Measurements from ENCODE around the gene DPM3. TPM values are rescaled to one million over a fixed set of nuclear protein-coding genes. Genes with fewer than 3 reads are reported as not detected.
A peak's percentile ranks its signal among the peaks of the same experiment; 100 is the strongest.

The DPM3 gene
- total RNA-seq, 1 experiment from 2014 or later = 73.5 TPM

GRCh38 chr1:155135415-155136028 is 4.8 kb downstream of the DPM3 start, which contains the start of gene SLC50A1 (continued):
- TF ChIP-seq PRDM15 (CRISPR knock-in tag; IDR thresholded peaks at IDR 0.05) = peak; percentile 80
- TF ChIP-seq HMGA2 (CRISPR knock-in tag; IDR thresholded peaks at IDR 0.05) = no peak
- no peak for TF ChIP-seq ZNF317 (CRISPR knock-in tag; IDR thresholded peaks at IDR 0.05; ENCODE audit: borderline replicate concordance, low read depth)
- 0 out of 2 replicates have a peak, but pooled peaks have one; percentile 29 for TF ChIP-seq ZBTB21 (CRISPR knock-in tag; IDR thresholded peaks at IDR 0.05; ENCODE audit: borderline replicate concordance)
- TF ChIP-seq JAZF1 (CRISPR knock-in tag; IDR thresholded peaks at IDR 0.05) = no peak
- TF ChIP-seq, protein P1, sequence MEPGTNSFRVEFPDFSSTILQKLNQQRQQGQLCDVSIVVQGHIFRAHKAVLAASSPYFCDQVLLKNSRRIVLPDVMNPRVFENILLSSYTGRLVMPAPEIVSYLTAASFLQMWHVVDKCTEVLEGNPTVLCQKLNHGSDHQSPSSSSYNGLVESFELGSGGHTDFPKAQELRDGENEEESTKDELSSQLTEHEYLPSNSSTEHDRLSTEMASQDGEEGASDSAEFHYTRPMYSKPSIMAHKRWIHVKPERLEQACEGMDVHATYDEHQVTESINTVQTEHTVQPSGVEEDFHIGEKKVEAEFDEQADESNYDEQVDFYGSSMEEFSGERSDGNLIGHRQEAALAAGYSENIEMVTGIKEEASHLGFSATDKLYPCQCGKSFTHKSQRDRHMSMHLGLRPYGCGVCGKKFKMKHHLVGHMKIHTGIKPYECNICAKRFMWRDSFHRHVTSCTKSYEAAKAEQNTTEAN (CRISPR knock-in tag; IDR thresholded peaks at IDR 0.05) = no peak
- TF ChIP-seq, protein P2, sequence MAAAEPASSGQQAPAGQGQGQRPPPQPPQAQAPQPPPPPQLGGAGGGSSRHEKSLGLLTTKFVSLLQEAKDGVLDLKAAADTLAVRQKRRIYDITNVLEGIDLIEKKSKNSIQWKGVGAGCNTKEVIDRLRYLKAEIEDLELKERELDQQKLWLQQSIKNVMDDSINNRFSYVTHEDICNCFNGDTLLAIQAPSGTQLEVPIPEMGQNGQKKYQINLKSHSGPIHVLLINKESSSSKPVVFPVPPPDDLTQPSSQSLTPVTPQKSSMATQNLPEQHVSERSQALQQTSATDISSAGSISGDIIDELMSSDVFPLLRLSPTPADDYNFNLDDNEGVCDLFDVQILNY (CRISPR knock-in tag; IDR thresholded peaks at IDR 0.05) = peak; percentile 62
- TF ChIP-seq TP53 (CRISPR knock-in tag; IDR thresholded peaks at IDR 0.05) = peak; percentile 91
- no peak for TF ChIP-seq IRF2 (CRISPR knock-in tag; IDR thresholded peaks at IDR 0.05; ENCODE audit: borderline replicate concordance, low read depth)
- TF ChIP-seq ZNF232 (CRISPR knock-in tag; IDR thresholded peaks at IDR 0.05) = peak; percentile 85; the same call in 1 of the 2 replicates
- TF ChIP-seq, protein P3, sequence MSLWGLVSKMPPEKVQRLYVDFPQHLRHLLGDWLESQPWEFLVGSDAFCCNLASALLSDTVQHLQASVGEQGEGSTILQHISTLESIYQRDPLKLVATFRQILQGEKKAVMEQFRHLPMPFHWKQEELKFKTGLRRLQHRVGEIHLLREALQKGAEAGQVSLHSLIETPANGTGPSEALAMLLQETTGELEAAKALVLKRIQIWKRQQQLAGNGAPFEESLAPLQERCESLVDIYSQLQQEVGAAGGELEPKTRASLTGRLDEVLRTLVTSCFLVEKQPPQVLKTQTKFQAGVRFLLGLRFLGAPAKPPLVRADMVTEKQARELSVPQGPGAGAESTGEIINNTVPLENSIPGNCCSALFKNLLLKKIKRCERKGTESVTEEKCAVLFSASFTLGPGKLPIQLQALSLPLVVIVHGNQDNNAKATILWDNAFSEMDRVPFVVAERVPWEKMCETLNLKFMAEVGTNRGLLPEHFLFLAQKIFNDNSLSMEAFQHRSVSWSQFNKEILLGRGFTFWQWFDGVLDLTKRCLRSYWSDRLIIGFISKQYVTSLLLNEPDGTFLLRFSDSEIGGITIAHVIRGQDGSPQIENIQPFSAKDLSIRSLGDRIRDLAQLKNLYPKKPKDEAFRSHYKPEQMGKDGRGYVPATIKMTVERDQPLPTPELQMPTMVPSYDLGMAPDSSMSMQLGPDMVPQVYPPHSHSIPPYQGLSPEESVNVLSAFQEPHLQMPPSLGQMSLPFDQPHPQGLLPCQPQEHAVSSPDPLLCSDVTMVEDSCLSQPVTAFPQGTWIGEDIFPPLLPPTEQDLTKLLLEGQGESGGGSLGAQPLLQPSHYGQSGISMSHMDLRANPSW (CRISPR knock-in tag; conservative IDR thresholded peaks at IDR 0.05; ENCODE audit: low read depth) = no peak
- no peak for TF ChIP-seq TCF7 (CRISPR knock-in tag; IDR thresholded peaks at IDR 0.05; ENCODE audit: low read depth)
- TF ChIP-seq, protein P4, sequence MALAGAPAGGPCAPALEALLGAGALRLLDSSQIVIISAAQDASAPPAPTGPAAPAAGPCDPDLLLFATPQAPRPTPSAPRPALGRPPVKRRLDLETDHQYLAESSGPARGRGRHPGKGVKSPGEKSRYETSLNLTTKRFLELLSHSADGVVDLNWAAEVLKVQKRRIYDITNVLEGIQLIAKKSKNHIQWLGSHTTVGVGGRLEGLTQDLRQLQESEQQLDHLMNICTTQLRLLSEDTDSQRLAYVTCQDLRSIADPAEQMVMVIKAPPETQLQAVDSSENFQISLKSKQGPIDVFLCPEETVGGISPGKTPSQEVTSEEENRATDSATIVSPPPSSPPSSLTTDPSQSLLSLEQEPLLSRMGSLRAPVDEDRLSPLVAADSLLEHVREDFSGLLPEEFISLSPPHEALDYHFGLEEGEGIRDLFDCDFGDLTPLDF (CRISPR knock-in tag; IDR thresholded peaks at IDR 0.05) = no peak
- TF ChIP-seq SMAD3 (CRISPR knock-in tag; IDR thresholded peaks at IDR 0.05; ENCODE audit: borderline replicate concordance) = peak; percentile 58; the same call in 1 of the 2 replicates
- no peak for TF ChIP-seq NR3C1 (CRISPR knock-in tag; conservative IDR thresholded peaks at IDR 0.05; ENCODE audit: low read depth)
- TF ChIP-seq, protein P5, sequence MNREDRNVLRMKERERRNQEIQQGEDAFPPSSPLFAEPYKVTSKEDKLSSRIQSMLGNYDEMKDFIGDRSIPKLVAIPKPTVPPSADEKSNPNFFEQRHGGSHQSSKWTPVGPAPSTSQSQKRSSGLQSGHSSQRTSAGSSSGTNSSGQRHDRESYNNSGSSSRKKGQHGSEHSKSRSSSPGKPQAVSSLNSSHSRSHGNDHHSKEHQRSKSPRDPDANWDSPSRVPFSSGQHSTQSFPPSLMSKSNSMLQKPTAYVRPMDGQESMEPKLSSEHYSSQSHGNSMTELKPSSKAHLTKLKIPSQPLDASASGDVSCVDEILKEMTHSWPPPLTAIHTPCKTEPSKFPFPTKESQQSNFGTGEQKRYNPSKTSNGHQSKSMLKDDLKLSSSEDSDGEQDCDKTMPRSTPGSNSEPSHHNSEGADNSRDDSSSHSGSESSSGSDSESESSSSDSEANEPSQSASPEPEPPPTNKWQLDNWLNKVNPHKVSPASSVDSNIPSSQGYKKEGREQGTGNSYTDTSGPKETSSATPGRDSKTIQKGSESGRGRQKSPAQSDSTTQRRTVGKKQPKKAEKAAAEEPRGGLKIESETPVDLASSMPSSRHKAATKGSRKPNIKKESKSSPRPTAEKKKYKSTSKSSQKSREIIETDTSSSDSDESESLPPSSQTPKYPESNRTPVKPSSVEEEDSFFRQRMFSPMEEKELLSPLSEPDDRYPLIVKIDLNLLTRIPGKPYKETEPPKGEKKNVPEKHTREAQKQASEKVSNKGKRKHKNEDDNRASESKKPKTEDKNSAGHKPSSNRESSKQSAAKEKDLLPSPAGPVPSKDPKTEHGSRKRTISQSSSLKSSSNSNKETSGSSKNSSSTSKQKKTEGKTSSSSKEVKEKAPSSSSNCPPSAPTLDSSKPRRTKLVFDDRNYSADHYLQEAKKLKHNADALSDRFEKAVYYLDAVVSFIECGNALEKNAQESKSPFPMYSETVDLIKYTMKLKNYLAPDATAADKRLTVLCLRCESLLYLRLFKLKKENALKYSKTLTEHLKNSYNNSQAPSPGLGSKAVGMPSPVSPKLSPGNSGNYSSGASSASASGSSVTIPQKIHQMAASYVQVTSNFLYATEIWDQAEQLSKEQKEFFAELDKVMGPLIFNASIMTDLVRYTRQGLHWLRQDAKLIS (CRISPR knock-in tag; IDR thresholded peaks at IDR 0.05; ENCODE audit: borderline replicate concordance) = peak; percentile 56; the same call in 1 of the 2 replicates
- TF ChIP-seq, protein P6, sequence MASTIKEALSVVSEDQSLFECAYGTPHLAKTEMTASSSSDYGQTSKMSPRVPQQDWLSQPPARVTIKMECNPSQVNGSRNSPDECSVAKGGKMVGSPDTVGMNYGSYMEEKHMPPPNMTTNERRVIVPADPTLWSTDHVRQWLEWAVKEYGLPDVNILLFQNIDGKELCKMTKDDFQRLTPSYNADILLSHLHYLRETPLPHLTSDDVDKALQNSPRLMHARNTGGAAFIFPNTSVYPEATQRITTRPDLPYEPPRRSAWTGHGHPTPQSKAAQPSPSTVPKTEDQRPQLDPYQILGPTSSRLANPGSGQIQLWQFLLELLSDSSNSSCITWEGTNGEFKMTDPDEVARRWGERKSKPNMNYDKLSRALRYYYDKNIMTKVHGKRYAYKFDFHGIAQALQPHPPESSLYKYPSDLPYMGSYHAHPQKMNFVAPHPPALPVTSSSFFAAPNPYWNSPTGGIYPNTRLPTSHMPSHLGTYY (CRISPR knock-in tag; IDR thresholded peaks at IDR 0.05) = no peak
- TF ChIP-seq ZNF263 (CRISPR knock-in tag; IDR thresholded peaks at IDR 0.05; ENCODE audit: low read depth) = 0 out of 2 replicates have a peak, but pooled peaks have one; percentile 20

All from WTC11 (cell line).